Cardiac fibroblast (primary cell): ENCODE data around the gene ENOX1.
A peak's percentile ranks its signal among the peaks of the same experiment; 100 is the strongest.

Experiments used
- DNase-seq, 2 donors: peaks; one replicate each; pipeline versions ENCODE4 v3.0.0 to v3.0.0-alpha.2; 2010; ENCODE audit warnings: low read depth in 2 of 2
- H3K4me3 ChIP-seq, 2 donors: replicated peaks in 1 of 2; 1 replicate in 1 of 2; 2 replicates in 1 of 2; pipeline ENCODE4 v1.5.1; 2011; ENCODE audit warnings: low read depth in 2 of 2, low read length in 2 of 2, mild to moderate bottlenecking in 2 of 2, moderate library complexity in 1 of 2
- CTCF ChIP-seq: IDR thresholded peaks from one replicate; pipeline ENCODE4 v1.5.1; 2011; ENCODE audit warnings: low read depth, mild to moderate bottlenecking, low read length, inconsistent platforms

ENOX1 gene

DNA sequence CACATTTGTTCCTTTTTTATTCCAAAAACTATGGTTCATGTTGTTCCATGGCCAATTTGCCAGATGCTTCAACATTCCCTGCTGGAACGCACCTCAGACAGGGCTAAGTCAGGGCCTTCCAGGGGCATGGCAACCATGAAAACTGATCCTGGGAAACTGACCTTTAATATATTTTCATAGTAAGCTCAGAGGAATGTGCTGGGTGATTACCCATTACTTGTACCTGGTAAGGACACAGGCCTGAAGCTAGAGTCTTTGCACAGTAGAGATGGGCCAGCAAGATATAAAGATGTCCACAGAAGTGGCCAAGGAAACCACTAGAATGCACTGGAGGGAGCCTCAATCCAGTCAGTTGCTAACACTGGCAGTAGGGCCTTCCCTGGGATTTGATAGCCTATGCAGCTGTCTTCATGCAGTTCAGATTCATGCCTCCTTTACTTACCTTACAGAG, 353.1 kb downstream of the ENOX1 start:
- no peak for DNase-seq
- no peak overlapping the region for H3K4me3 ChIP-seq
- TF ChIP-seq CTCF: no peak

- no peak for DNase-seq
- no peak overlapping the region for H3K4me3 ChIP-seq
Observed at GRCh38 chr13:43432958-43433357, 353.8 kb downstream of the ENOX1 start.

GRCh38 chr13:43431841-43432240, 354.9 kb downstream of the ENOX1 start:
- DNase-seq: no peak
- no peak overlapping the region for H3K4me3 ChIP-seq
- no peak for TF ChIP-seq CTCF

More at GRCh38 chr13:43432958-43433357, 353.8 kb downstream of the ENOX1 start:
- TF ChIP-seq CTCF: no peak

DNA sequence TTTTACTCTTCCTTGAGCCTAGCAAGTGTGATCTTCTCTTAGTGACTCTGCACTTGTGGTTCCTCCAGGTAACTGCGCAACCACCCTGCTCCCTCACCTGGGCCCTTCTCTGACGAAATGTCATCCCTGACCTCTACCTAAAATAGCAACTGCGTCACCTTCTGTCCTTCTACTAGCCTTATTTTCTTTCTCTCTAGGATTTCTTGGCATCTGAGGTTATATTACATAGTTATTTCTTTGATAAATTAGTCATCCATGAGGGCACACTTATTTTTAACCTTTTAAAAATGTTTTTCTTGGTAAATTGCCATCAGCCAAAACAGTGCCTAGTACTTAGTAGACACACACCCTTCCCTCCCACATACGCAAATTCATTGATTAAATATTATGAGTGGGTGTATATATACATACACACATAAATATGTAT, 355.5 kb downstream of the ENOX1 start:
- DNase-seq: peak in 1 of 2 donors; percentile 31
- TF ChIP-seq CTCF: no peak
- H3K4me3 ChIP-seq: no peak overlapping the region

DNA sequence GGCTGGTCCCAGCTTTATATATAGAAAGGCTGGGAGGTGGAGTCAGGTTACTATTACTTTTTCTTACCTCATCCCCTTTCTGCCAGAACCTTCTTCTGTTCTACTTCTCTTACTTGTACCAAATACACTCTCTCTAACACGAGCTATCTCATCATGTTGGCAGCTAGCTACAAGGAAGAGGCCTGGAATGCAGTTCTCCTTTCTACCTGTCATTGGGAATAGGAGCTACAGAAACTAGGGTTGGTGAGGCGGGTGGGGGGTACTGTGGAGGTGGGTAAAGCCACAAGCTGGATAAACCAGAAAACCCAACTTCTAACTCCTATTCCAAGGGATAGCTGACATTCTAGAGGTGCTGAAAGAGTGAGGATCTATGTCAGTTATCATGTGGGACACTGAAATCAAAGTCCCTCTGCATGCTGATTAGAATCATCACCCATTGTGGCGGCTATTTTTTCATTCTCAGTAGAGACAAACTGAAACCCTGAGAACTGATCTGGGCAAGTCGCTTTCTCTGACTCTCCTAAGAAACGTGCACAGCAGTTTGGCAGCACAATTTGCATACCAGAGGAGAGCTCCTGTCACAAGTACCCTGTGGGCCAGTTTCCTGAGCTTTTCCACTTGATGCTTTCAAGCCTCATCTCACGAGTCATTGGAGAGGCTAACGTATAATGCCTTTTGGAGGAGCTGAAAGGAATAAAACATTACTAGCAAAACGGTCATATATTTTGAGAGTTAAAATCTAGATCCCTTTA, 358.1 kb downstream of the ENOX1 start:
- no peak overlapping the region for H3K4me3 ChIP-seq
- TF ChIP-seq CTCF: no peak
- no peak for DNase-seq

DNA sequence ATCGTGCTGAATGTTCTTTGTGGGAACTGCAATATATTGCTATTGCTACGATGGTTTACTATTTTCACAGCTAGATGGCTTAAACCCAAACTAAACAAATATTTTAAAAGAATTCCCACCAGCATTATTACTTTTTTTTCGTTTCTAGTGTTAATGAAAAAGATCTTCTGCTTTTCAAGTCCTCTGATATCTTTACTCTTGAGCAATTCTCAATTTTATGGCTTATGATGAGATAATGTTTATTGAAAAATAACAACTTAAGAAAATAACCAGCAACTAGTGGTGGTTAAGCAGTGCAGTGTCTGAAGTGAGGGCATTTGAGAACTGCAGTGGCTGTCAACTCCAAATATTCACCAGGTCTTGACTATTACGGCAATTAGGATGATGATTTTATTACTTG, 360.4 kb downstream of the ENOX1 start:
- TF ChIP-seq CTCF: no peak
- no peak overlapping the region for H3K4me3 ChIP-seq
- DNase-seq: no peak
